ENCODE measurements around the gene LZTS2.
"Not testable (repeated sequence)": the region's sequence is repeated elsewhere in the genome, so short reads cannot be mapped to it uniquely, and the experiment has no call there.

LZTS2 gene, protein sequence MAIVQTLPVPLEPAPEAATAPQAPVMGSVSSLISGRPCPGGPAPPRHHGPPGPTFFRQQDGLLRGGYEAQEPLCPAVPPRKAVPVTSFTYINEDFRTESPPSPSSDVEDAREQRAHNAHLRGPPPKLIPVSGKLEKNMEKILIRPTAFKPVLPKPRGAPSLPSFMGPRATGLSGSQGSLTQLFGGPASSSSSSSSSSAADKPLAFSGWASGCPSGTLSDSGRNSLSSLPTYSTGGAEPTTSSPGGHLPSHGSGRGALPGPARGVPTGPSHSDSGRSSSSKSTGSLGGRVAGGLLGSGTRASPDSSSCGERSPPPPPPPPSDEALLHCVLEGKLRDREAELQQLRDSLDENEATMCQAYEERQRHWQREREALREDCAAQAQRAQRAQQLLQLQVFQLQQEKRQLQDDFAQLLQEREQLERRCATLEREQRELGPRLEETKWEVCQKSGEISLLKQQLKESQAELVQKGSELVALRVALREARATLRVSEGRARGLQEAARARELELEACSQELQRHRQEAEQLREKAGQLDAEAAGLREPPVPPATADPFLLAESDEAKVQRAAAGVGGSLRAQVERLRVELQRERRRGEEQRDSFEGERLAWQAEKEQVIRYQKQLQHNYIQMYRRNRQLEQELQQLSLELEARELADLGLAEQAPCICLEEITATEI

GRCh38 chr10:100999742-101000126 is at the start of gene LZTS2:
TSS of gene LZTS2 (plus strand) at chr10:100999808. CDS start at chr10:101002539, 2,731 bp downstream.
- no peak for DNase-seq (ENCODE audit: low read depth)

GRCh38 chr10:100960251-100960650 is 39.4 kb upstream of the LZTS2 start:
- DNase-seq (ENCODE audit: low read depth): no peak

DNA sequence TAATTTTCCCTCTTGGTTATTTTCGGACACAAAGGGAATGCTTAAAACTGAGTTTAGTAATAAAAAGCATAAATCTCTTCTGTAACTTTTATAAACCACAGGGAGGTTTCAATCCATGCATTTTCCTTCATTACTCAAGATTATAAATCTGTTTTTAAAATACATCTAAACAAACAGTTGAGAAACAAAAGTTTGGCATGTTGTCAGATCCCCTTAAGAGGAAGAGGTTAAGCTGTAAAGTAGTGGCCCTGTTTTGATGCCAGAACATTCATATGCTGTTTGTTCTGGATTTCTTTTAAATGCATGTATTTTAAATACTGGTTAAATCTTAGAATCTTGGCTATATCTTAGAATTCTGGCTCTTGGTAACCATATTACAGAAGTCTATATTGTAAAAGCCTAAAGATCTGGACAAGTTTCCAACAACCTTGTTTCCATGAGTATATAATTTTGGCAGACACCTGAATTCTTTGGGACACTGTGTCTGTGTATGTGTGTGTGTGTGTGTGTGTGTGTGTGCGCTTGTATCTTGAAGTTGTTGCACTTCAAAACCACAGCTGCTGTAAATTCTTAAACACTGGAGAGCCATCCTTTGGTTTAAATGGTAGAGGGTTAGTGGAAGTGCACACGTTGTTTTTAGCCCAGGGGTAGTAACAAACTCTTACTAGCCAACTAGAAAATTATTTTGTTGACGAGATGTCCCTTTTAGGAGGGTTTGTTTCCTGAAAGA is 37.1 kb upstream of the LZTS2 start:
- DNase-seq (ENCODE audit: low read depth): no peak

DNA sequence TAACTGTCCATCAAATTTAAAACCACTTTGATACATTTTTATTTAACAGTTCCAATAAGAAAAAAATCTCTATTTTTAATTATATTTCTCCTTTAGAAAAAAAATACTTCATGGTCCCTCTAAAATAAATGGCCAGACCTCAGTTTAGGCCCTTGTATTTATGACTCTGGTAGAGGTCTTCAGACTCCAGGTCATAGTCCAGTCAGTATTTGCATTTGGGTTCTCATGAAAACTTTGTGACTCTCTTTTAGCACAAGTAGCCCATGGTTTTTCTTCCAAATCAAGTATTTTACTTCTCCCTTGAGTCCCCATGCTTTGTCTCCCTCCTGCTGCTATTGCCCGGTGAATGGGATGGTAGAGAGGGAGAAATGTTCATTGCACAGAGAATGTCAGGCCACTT is 35.8 kb upstream of the LZTS2 start:
- DNase-seq (ENCODE audit: low read depth): no peak

GRCh38 chr10:100965820-100966219 is 33.8 kb upstream of the LZTS2 start:
- DNase-seq (ENCODE audit: low read depth): no peak

GRCh38 chr10:100966887-100967286 is 32.7 kb upstream of the LZTS2 start:
- DNase-seq (ENCODE audit: low read depth): no peak

DNA sequence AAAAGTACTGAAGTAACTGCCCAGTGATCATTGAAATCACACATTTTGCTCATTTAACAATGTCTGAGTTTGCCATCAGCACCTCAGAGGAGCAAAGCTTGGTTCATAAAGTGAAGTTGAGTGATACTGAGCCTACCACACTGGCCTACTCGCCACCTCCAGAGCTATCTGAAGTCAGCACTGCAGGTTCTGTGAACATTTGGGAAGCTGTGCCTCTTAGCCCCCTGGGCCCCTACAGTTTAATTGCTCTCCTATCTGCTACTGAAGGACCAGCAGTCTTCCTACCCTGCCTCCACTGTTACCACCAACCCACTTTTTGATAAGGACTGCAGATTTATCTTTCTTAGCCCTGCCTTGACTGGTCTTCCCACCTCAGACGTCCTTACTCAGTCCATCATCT is 32.3 kb upstream of the LZTS2 start:
- DNase-seq (ENCODE audit: low read depth): no peak

DNA sequence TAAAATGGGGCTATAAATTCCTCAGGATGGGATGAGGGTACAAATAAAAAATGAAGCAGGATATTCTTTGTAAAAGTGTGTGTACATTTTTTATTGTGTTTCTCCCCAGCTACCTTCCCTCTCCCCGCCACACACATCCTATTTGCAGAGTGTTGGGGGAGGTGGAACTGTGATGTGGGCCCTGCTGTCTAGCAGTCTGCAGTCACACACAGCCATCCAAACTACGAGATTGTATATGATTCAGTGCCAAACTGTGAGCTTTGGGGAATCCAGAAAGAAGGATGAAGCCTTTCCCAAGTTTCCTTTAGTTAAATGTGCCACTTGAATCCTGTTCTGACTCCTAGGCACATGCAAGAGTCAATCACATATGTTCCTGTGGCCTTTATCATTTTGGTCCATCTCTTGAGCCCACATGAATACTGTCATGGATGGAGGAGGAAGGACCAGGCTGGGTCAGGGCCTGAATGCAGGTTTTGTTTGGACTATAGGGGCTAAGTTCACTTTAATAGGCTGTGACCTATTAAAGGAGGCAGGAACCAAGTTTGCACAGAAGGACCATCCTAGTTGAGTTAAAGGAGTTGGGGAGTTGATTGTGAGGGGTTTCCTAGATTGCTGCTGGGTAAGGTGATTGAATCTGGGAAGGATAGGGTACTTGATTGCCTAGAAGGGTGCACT is 31.4 kb upstream of the LZTS2 start:
- no peak for DNase-seq (ENCODE audit: low read depth)

GRCh38 chr10:100968863-100969186 is 30.8 kb upstream of the LZTS2 start:
- no peak for DNase-seq (ENCODE audit: low read depth)

DNA sequence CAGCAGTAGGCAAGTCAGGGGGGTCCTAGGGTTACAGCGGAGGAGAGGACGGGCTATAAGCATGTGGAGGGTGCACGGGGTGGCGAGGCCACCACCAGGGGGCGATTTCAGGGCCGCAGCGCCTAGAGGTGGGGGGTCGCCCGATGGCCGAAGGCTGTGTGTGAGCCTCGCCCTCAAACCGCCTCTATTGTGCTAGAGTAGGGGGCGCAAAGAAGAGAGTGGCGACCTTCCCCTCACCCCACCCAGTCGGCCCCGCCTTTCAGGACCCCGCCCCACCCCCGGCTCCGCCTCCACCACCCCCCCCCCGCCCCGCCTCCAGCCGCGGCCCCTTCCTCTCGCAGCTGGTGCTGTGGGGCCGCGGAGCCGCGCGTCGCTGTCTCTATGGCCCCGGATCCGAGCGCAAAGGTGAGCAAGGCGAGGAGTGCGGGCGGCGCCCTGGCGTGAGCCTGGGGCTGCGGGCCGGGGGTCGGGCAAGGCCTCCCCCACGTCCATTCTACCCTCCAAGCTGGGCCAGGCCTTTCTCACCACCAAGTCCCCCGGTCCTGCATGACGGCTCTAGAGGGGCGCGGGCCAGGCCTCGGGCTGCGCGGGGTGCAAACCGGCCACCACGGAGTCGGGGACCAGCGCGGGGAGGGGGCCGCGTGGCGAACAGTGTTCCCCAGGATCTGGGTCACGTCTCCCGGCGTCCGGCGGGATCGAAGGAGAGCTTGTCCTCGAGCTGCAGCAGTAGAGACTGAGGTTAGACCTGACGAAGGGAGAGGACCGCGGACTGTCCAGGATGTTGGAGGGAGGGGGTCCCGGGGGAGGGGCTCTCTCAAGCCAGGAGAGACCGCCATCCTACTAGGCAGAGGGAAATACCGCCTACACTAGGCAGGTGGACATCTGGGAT is 30.2 kb upstream of the LZTS2 start, which contains the start of gene SEMA4G:
Gene SEMA4G (plus strand): TSS at position 318 of the 889 bp plus-strand sequence. CDS start 3,409 bp downstream, outside the sequence.
- no peak for DNase-seq (ENCODE audit: low read depth)

- no peak for DNase-seq (ENCODE audit: low read depth)
Measured at GRCh38 chr10:100970076-100970913, 29.3 kb upstream of the LZTS2 start.

DNA sequence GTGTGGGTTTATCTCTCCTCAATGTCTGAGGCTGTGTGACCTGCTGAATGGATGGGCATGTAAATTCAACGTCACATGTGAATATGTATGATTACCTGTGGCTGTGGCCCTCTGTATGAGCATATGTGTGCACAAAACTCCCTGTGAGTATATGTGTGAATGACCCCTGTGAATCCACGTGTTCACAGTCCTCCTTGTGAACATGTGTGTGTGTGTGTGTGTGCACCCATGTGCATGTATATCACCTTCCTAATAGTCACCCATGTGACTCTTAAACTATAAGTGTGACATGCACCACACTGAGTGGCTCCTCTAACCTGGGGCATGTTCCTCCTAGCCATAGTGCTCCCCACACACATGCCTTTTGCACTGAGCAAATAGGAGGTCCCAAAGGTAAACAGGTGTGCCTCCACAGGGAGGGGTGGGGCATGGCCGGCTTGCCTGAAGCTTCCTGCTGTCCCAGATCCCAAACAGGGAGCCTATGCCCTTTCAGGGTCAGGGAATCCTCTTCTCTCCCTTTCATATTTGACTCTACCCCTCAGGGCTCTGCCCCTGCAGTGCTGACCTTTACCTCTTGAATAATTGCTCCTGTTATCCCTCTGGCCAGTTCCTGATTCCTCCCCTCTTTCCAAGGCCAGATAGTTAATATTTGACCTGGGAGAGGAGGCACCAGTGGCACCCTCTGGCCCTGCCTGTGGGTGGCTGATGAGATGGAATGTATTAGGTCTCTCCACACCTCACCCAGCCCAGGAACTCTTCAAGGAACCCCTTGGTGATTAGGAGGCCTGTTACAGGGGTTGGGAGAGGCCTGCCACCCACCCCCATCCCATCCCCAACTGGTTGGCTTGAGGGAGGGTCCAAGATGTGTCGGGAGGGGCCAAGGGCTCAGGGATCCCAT is 28.4 kb upstream of the LZTS2 start:
- no peak for DNase-seq (ENCODE audit: low read depth)

DNA sequence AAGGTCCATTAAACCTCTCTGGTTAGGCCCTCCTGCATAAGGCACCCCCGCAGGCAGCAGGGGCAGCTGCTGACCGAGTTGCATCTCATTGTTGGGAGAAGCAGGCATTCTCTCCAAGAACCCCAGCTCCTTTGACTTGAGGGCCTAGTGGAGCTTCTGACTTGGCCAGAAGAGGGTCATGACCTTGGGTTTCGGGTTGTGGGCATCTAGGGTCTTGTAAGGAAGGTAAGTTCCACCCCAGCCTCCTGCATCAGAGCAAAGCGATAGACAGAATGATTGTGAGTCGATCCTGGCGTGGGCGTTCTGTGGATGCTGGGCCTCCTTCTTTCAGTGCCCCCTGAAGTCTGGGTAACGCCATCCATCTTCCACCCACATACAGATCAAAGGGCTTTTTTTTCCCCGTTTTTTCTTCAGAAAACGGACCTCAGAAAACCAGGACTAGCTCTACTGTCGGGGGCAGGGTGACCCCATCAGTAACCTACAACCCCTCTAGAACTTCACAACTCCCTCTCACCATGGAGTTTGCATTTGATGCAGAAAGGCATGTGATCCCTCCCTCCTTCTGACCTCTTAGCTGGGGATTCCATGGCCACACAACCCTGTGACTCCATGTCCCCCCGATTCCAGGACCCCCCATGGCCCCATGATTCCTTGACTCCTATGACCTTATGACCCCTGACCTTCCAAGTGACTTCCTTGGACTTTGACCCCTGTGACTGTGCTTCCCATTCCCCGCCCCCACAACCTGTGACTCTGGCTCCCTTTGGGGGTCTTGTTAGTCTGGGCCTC is 27.3 kb upstream of the LZTS2 start:
- DNase-seq (ENCODE audit: low read depth): no peak

DNA sequence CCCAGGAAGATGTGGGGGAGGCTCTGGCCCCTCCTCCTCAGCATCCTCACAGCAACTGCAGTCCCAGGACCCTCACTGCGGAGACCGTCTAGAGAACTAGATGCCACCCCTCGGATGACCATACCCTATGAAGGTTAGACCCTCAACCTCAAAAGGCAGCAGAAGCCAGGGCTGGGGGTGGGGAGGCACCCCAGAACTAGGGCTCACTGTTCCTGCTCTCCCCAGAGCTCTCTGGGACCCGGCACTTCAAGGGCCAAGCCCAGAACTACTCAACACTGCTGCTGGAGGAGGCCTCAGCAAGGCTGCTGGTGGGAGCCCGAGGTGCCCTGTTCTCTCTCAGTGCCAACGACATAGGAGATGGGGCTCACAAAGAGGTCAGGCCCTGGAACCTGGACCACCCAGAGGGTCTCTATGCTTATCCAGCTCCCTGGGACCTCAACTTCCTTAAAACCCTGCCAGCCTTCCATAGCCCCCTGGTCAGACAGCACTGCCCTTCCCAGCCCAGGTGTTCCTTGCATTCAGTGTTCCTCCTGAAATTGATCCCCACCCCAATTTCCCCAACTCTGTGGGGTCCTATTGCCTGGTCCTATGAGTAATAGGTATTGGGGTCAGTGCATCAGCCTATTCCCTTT is 26.6 kb upstream of the LZTS2 start:
- DNase-seq (ENCODE audit: low read depth): no peak

- not testable (repeated sequence) for DNase-seq (ENCODE audit: low read depth)
Measured at GRCh38 chr10:100975397-100975796, 24.2 kb upstream of the LZTS2 start.

DNA sequence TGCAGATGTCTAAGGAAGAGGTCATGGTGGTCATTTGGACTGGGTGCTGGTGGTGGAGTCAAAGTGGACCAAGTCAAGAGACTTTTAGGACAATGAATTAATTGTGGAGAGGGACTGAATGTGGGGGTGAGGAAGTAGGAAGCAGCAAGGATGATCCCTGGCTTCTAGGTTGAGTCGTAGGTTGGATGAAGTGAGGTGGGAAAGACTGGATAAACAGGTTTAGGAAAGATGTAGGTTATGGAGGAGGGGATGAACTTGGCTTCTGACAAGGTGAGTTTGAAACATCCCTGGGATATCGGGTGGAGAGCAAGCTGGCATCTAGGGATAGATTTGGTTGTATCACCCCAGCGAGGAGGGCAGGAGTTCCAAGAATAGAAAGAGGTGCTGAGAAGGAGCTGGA is 22.7 kb upstream of the LZTS2 start:
- no peak for DNase-seq (ENCODE audit: low read depth)

DNA sequence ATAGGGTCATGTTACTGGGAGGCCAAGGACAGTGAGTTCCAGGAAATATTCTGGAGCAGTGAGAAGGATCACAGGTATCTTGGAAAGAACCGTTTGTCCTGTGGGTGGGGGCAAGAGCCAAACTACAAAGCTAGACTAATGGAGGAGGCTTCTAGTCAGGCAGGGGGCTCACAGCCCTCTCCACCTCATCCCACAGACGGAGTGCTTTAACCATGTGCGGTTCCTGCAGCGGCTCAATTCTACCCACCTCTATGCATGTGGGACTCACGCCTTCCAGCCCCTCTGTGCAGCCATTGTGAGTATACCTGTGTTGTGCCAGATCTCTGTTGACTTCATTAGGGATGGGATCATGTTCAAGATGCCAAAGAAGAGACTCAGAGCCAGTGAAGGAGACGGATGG is 22.2 kb upstream of the LZTS2 start:
- no peak for DNase-seq (ENCODE audit: low read depth)

Data from stimulated activated CD8-positive, alpha-beta memory T cell treated with anti-CD3 and anti-CD28 coated beads, Interleukin-15, amount 100 ng/mL, for 24 hours (primary cell).